ENCODE results near the gene ATE1.
"Not testable (repeated sequence)": the region's sequence is repeated elsewhere in the genome, so short reads cannot be mapped to it uniquely, and the experiment has no call there.

The ATE1 gene

GRCh38 chr10:121764233-121764942 is 163.4 kb downstream of the ATE1 start:
- DNase-seq (ENCODE audit: low read depth), result no peak

GRCh38 chr10:121757241-121757640 is 170.6 kb downstream of the ATE1 start:
- DNase-seq (ENCODE audit: low read depth), result not testable (repeated sequence)

More at GRCh38 chr10:121764233-121764942, 163.4 kb downstream of the ATE1 start:
- H3K4me3 ChIP-seq (ENCODE audit: low read depth, low read length), result no peak overlapping the region

GRCh38 chr10:121755496-121755895 is 172.3 kb downstream of the ATE1 start:
- H3K4me3 ChIP-seq (ENCODE audit: low read depth, low read length); DNase-seq (ENCODE audit: low read depth): not testable (repeated sequence)

More at GRCh38 chr10:121757241-121757640, 170.6 kb downstream of the ATE1 start:
- H3K4me3 ChIP-seq (ENCODE audit: low read depth, low read length), result not testable (repeated sequence)

DNA sequence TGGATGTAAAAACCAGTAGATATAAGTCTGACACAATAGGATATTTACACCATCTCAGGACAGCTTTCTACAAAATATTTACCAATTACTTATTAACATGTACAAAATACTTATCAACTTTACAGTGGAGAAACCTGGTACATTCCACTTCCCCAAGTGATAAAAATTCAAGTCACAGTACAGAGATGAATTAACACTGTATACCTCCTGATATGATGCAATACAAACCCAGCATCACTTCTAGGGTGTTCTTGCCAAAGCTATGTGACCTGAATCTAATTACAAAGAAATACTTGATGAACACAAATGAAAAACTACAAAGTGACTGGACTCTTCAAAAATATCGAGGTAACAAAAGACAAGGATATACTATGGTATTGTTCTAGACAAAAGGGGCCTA is 173.2 kb downstream of the ATE1 start:
- no peak overlapping the region for H3K4me3 ChIP-seq (ENCODE audit: low read depth, low read length)
- DNase-seq (ENCODE audit: low read depth), result no peak

GRCh38 chr10:121753726-121754476 is 173.9 kb downstream of the ATE1 start:
- no peak overlapping the region for H3K4me3 ChIP-seq (ENCODE audit: low read depth, low read length)
- DNase-seq (ENCODE audit: low read depth), result peak; percentile 55

- peak; percentile 29 for DNase-seq (ENCODE audit: low read depth)
- no peak overlapping the region for H3K4me3 ChIP-seq (ENCODE audit: low read depth, low read length)
Measured at GRCh38 chr10:121751191-121751760, 176.6 kb downstream of the ATE1 start.

DNA sequence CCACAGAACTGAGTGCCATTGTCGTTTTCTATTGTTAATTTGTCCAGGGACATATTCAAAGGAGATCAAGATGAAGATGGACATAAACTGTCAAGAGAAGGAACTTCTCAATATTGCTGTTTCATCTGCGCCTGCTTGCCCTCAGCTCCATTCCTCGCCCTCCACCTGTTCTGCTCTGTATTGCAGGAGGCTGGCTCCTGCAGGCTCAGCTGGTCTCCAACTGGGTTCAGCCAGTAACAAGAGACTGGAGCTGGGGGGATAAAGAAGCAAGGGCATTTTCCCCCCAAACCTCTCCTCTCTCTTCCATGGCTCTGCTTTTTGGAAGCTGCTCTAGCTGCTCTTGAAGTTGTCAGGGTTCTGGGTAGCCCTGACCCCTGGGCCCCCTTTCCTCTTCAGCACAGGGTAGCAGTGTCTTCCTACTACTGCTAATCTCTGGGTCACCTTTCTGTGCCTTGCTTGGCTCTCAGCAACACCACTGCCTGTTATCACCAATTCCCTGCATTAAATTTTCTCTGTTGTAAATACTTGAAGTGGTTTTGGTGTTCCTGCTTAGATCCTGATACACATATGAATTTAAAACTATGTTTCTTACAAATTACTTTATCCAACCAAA is 180.6 kb downstream of the ATE1 start:
- no peak for DNase-seq (ENCODE audit: low read depth)
- no peak overlapping the region for H3K4me3 ChIP-seq (ENCODE audit: low read depth, low read length)

DNA sequence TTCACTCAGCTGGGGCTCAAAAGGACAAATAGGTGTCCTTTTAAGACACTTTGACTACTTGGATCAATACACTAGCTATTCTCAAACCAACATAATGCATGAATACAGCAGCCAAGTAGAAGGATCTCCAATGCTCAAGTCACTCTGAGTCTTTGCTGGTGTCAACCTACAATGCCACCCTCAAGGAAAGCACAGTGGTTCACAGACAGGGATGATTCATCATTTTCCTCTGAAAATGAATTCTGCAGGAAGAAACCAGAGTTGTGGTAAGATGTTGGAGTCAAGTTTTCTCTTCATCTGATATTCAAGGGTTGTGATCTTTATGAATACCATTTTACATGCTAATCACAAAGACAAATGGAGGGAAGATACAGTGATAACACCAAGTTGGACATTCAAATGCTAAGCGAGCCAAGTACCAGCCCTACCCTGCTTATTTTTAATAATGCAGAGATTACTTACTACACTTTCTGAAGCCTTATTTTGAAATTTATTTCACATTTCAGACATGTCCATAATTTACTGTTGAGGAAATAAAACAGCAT is 186.5 kb downstream of the ATE1 start:
- no peak overlapping the region for H3K4me3 ChIP-seq (ENCODE audit: low read depth, low read length)
- DNase-seq (ENCODE audit: low read depth), result no peak

DNA sequence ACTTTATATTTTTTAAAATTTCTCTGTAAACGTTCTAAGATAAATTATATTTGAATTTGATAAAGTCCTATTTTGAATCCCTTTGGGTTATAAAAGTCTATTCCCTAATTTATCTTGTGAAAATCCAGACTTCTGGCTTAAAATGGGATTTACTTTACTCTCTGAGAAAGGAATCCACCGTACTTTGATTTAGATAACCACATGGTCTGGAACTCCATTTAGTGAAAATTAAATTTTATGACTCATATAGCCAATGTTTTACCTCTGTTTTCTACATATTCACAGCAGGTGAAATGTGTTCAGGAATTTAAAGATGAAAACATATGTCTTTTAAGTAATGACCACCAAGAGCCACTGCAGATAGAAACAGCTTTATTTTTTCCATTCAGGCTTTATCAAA is 187.8 kb downstream of the ATE1 start:
- H3K4me3 ChIP-seq (ENCODE audit: low read depth, low read length), result no peak overlapping the region
- no peak for DNase-seq (ENCODE audit: low read depth)

GRCh38 chr10:121739114-121739513 is 188.7 kb downstream of the ATE1 start:
- no peak for DNase-seq (ENCODE audit: low read depth)
- no peak overlapping the region for H3K4me3 ChIP-seq (ENCODE audit: low read depth, low read length)

DNA sequence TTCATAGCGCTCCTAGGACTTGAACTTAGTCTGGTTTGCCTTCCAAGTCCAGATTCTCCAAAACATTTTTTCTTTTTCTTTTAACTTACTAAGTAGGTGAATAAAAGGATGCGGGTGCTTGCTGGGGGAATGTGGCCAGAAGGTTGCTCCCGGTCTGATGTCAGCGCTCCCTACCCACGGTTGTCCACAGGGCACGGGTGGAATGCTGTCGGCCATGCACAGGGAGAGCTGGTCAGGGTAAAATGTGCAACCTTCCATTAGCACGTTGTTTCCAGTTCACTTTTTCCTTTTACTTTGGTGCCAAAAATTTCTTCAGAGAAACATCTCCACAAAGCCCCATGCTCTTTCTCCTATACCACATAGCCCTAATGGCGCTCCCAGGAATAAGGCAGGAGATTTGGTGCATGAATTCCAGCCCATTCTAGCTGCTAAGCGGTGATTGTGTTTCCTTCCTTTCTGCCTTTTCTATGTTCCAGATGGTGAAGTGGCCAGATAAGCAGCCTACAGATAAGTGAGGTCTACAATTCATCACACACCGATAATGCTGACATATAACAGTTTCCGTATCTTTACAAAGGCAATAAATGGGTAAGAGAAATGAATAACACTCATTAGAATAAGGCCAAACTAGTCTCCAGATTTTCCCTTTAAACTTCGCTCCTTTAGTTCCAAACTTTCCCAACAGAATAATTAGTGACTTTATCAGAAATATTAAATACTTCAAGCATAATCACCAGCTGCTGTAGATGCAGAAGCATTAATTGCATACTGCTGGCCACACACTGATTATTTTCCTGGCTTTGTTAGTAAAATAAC is 191.3 kb downstream of the ATE1 start:
- no peak for DNase-seq (ENCODE audit: low read depth)
- no peak overlapping the region for H3K4me3 ChIP-seq (ENCODE audit: low read depth, low read length)

DNA sequence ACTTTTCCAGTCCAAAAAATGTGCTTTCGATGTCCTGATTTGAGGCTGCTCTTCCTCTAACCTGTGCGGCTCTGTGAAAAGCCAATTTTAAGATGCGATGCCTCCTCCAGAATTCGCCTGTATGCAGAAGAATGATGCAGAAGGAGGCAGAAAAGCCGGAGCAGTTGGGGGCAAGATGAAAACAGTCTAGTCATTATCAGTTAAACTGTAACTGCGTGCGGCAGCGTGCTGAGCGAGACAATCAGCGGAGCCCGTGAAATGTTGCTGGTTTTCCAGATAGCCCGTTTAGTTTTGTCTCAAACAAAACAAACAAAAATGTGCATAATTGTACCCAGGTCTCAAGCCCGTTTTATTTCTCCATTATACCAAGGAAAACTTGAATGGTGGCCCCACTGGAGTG is 192.6 kb downstream of the ATE1 start:
- H3K4me3 ChIP-seq (ENCODE audit: low read depth, low read length), result no peak overlapping the region
- DNase-seq (ENCODE audit: low read depth), result no peak

DNA sequence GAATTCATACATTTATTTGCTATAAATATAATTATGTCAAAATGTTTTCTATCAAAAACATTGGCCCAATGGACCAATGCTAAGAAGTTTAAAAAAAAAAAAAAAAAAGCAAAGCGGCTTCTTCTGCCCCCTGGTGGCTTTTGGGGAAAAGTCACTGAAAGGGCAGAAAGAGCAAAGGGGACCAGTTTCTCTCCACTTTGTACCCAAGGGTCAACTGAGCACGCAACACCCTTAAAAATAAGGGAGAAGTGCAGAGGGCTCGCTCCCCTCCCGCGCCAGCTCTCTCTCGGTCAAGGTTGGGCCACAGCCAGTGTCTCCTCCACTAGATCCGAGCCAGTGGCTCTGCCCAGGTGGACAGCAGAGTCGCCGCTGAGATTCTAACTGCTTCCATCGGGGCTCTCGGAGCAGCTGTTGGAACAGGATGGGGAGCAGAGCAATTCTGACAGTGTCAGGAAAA is 193.2 kb downstream of the ATE1 start:
- H3K4me3 ChIP-seq (ENCODE audit: low read depth, low read length), result no peak overlapping the region
- no peak for DNase-seq (ENCODE audit: low read depth)

DNA sequence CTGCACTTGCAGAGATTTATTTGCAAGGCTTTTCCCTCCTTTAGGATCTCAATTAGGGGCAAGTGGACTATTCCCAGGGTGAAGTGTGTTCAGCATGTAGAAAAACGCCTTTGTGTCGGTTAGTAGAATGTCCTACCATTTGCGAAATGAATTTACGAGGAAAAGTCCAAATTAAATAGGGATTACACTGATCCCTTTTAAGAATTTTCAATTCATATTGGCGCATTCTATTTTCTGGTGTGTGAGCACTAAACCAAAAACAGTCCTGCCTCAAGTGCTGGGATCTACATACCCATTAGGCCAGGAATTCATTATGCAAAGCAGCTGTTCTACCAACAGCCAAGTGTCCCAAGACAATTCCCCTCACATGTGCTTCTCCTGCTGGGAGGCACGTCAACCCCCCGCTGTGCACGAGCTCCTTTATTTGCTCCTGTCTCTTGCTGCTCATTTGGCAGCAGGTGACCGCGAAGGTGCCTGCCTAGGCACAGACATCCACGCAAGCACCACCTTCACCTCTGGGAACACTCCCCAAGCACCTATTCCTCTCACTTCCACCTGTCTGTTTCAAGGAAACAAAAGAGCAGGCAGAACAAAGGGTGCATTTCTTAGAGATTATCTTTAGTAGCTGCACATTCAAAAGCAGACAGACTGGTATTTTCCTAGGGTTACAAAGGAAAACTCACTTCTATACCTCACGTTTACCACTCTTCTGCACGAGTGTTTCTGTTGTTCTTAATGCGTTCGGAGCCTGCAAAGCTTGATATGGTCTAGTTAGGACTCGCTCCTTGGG is 195.0 kb downstream of the ATE1 start:
- no peak overlapping the region for H3K4me3 ChIP-seq (ENCODE audit: low read depth, low read length)
- no peak for DNase-seq (ENCODE audit: low read depth)

- DNase-seq (ENCODE audit: low read depth), result no peak
Measured at GRCh38 chr10:121732172-121732571, 195.7 kb downstream of the ATE1 start.

GRCh38 chr10:121724282-121724681 is 203.5 kb downstream of the ATE1 start:
- no peak for DNase-seq (ENCODE audit: low read depth)
- H3K4me3 ChIP-seq (ENCODE audit: low read depth, low read length), result no peak overlapping the region

More at GRCh38 chr10:121732172-121732571, 195.7 kb downstream of the ATE1 start:
- no peak overlapping the region for H3K4me3 ChIP-seq (ENCODE audit: low read depth, low read length)

GRCh38 chr10:121722665-121723064 is 205.2 kb downstream of the ATE1 start:
- no peak overlapping the region for H3K4me3 ChIP-seq (ENCODE audit: low read depth, low read length)
- DNase-seq (ENCODE audit: low read depth), result no peak

DNA sequence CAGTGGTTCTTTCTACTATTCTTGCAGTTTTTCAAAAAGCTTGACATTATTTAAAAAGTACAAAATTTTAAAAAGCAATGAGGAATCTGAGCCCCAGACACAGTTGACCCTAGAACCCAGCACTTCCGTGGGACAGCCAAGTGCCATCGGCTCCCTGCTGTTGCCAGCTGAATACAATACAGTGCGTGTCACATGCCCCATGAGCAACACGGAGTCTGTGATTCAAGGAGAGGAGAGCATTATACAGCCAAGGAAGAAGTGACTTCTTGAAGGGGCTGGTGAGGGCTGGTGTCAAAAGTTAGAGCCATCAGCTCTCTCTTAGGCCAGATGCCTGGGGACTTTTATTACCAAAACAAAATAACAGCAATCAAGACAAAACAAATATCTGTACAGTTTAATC is 206.6 kb downstream of the ATE1 start:
- DNase-seq (ENCODE audit: low read depth), result no peak
- H3K4me3 ChIP-seq (ENCODE audit: low read depth, low read length), result no peak overlapping the region

Measured in skeletal muscle cell (primary cell).